ENCODE measurements around the gene HYAL1.

DNA sequence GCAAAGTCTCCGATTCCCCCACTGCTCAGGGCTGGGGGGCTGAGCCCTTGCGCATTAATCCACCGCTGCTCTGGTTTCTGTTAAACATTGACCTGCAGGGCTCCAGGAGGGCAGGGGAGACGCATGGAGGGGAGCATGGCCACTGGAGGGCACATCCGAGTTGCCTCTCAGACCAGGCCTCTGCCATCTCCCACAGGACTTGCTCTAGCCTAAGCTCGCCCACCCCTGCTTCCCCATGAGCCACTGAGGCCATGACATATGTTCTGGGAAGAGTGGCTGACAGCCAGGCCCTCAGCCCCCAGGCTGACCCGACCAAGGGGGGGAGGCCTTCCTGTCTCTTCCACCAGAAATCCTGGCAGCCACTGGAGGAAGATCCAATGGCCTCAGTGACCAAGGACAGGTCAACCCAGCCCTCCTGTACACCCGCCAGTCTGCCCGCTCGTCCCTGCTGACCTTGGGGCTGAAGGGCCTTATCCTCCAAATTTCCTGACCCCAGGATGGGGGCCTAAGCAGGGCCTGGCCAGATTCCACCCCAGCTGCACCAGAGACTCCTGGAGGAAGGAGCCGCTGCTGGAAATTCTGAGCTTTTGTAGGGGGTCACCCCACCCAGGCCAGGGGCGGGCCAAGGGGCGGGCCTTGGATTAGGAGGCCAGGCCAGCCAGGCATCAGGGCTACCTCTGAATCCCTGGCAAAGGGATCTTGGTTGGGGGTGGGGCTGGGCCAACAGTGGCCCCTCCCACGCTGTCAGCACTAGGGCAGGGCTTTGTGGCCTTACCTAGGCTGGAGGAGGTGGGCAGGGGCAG is at the start of gene HYAL1:
- TF ChIP-seq, protein P1, sequence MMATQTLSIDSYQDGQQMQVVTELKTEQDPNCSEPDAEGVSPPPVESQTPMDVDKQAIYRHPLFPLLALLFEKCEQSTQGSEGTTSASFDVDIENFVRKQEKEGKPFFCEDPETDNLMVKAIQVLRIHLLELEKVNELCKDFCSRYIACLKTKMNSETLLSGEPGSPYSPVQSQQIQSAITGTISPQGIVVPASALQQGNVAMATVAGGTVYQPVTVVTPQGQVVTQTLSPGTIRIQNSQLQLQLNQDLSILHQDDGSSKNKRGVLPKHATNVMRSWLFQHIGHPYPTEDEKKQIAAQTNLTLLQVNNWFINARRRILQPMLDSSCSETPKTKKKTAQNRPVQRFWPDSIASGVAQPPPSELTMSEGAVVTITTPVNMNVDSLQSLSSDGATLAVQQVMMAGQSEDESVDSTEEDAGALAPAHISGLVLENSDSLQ (IDR thresholded peaks at IDR 0.05) = no peak
- no peak for TF ChIP-seq CTBP1 (IDR thresholded peaks at IDR 0.05; ENCODE audit: borderline replicate concordance)

Data from HEK293T (cell line).